Skin of body (tissue), 2 donors: ENCODE measurements around the gene ACTA1. TPM values are rescaled to one million over a fixed set of nuclear protein-coding genes. Genes with fewer than 3 reads are reported as not detected.
A peak's percentile ranks its signal among the peaks of the same experiment; 100 is the strongest.
"Not testable (repeated sequence)": the region's sequence is repeated elsewhere in the genome, so short reads cannot be mapped to it uniquely, and the experiment has no call there.

Source experiments
- DNase-seq: peaks from one replicate; lab custom pipeline; 2025; lab: John Stamatoyannopoulos, UW
- total RNA-seq: library from RNA; depleted of rRNA; stranded (reverse); fragments of >200 nt; gene quantifications from one replicate; pipeline ENCODE4 v1.2.3, GENCODE V29; 2014

The ACTA1 gene
- total RNA-seq, 1 donor from 2014 or later, result 472 TPM

GRCh38 chr1:229409616-229410369 is 24.1 kb downstream of the ACTA1 start:
- no peak for DNase-seq

GRCh38 chr1:229408458-229409037 is 25.3 kb downstream of the ACTA1 start:
- peak; percentile 4 for DNase-seq

GRCh38 chr1:229407206-229408026 is 26.5 kb downstream of the ACTA1 start:
- no peak for DNase-seq

- no peak for DNase-seq
These were observed 27.1 kb downstream of the ACTA1 start for GRCh38 chr1:229406798-229407197.

- DNase-seq, result no peak
These were observed 30.3 kb downstream of the ACTA1 start for GRCh38 chr1:229403573-229403972.

- DNase-seq, result no peak
These were observed 30.9 kb downstream of the ACTA1 start for GRCh38 chr1:229402993-229403392.

GRCh38 chr1:229402329-229402728 is 31.6 kb downstream of the ACTA1 start:
- DNase-seq, result not testable (repeated sequence)

GRCh38 chr1:229397762-229398161 is 36.1 kb downstream of the ACTA1 start:
- no peak for DNase-seq

- no peak for DNase-seq
These were observed 37.2 kb downstream of the ACTA1 start for GRCh38 chr1:229396585-229397206.

- not testable (repeated sequence) for DNase-seq
These were observed 39.4 kb downstream of the ACTA1 start for GRCh38 chr1:229394517-229394916.

GRCh38 chr1:229392936-229393335 is 41.0 kb downstream of the ACTA1 start:
- DNase-seq, result no peak

GRCh38 chr1:229390130-229390529 is 43.8 kb downstream of the ACTA1 start:
- no peak for DNase-seq

GRCh38 chr1:229388897-229389580 is 44.9 kb downstream of the ACTA1 start:
- DNase-seq, result no peak

- DNase-seq, result no peak
These were observed 47.9 kb downstream of the ACTA1 start for GRCh38 chr1:229385853-229386456.

GRCh38 chr1:229384822-229385221 is 49.1 kb downstream of the ACTA1 start:
- no peak for DNase-seq

- DNase-seq, result no peak
These were observed 49.9 kb downstream of the ACTA1 start for GRCh38 chr1:229383961-229384360.

GRCh38 chr1:229383188-229383587 is 50.7 kb downstream of the ACTA1 start:
- no peak for DNase-seq
